ENCODE data around the gene JDP2. TPM values are rescaled to one million over a fixed set of nuclear protein-coding genes. Genes with fewer than 3 reads are reported as not detected.

The JDP2 gene
- total RNA-seq, 2 experiments from 2014 or later: 2.4 to 2.6 TPM

- no peak for DNase-seq
- Mint-ChIP-seq H3K4me1 (no peaks in the 10 kb centered on the region), H3K36me3 (ENCODE audit: low read depth) (no peaks in the 10 kb centered on the region), H3K9me3 (ENCODE audit: low read depth) (no peaks in the 10 kb centered on the region), H3K4me3 (no peak overlapping the region), H3K27me3 (no peaks in the 10 kb centered on the region), H3K27ac (no peak overlapping the region)
- intact Hi-C loops (cut with DNase I, micrococcal nuclease): no loop called here
- ATAC-seq: no peak
- CTCF ChIA-PET: no interaction called here
- POLR2A ChIA-PET: no interaction called here
Measured at GRCh38 chr14:75392686-75393641, 34.9 kb upstream of the JDP2 start.

- DNase-seq (no peak), ATAC-seq (no peak)
- POLR2A ChIA-PET: no interaction called here
- Mint-ChIP-seq H3K4me1 (no peaks in the 10 kb centered on the region), H3K9me3 (ENCODE audit: low read depth) (no peaks in the 10 kb centered on the region), H3K4me3 (no peak overlapping the region), H3K27ac (no peak overlapping the region), H3K36me3 (ENCODE audit: low read depth) (no peaks in the 10 kb centered on the region), H3K27me3 (no peaks in the 10 kb centered on the region)
- intact Hi-C loops (cut with DNase I, micrococcal nuclease): no loop called here
- CTCF ChIA-PET: interaction anchor here (1.5 kb wide), 1 partner anchor 60 kb away, joined by 3 read pairs; no protein-coding TSS in a partner anchor
Measured at GRCh38 chr14:75393794-75394193, 34.0 kb upstream of the JDP2 start.

GRCh38 chr14:75395862-75396261, 32.0 kb upstream of the JDP2 start:
- Mint-ChIP-seq H3K4me3 (no peak overlapping the region), H3K27me3 (no peaks in the 10 kb centered on the region), H3K27ac (no peak overlapping the region), H3K36me3 (ENCODE audit: low read depth) (no peaks in the 10 kb centered on the region), H3K4me1 (peaks cover 6% of the 10 kb centered on the region), H3K9me3 (ENCODE audit: low read depth) (no peaks in the 10 kb centered on the region)
- intact Hi-C loops (cut with DNase I, micrococcal nuclease): no loop called here
- no peak for ATAC-seq
- no peak for DNase-seq
- CTCF ChIA-PET: interaction anchor here (0.6 to 1.5 kb wide), 3 partner anchors 15 to 583 kb away, joined by 3 to 5 read pairs (median 4); no protein-coding TSS in a partner anchor
- POLR2A ChIA-PET: no interaction called here

- H3K27me3 Mint-ChIP-seq: no peaks in the 10 kb centered on the region
- H3K9me3 Mint-ChIP-seq (ENCODE audit: low read depth): no peaks in the 10 kb centered on the region
- ChIA-PET POLR2A (no interaction called here), CTCF (interaction anchor here (0.6 to 1.2 kb wide), 2 partner anchors 14 to 454 kb away, joined by 3 to 4 read pairs; no protein-coding TSS in a partner anchor)
- no peak overlapping the region for H3K4me3 Mint-ChIP-seq
- H3K27ac Mint-ChIP-seq: no peak overlapping the region
- H3K4me1 Mint-ChIP-seq: peaks cover 6% of the 10 kb centered on the region
- ATAC-seq (no peak), DNase-seq (no peak)
- intact Hi-C loops (cut with DNase I, micrococcal nuclease): no loop called here
- H3K36me3 Mint-ChIP-seq (ENCODE audit: low read depth): no peaks in the 10 kb centered on the region
Measured at GRCh38 chr14:75399321-75399720, 28.5 kb upstream of the JDP2 start.

- ATAC-seq (no peak), DNase-seq (peak; percentile 27)
- intact Hi-C loops (cut with DNase I, micrococcal nuclease): no loop called here
- H3K4me1 Mint-ChIP-seq: peaks cover 6% of the 10 kb centered on the region
- H3K4me3 Mint-ChIP-seq: no peak overlapping the region
- CTCF ChIA-PET: interaction anchor here (0.6 to 1.2 kb wide), 3 partner anchors 14 to 455 kb away, joined by 3 to 4 read pairs (median 3); no protein-coding TSS in a partner anchor
- no peaks in the 10 kb centered on the region for H3K27me3 Mint-ChIP-seq
- POLR2A ChIA-PET: interaction anchor here (0.7 kb wide), 1 partner anchor 87 kb away, joined by 7 read pairs; no protein-coding TSS in a partner anchor
- H3K9me3 Mint-ChIP-seq (ENCODE audit: low read depth): no peaks in the 10 kb centered on the region
- H3K27ac Mint-ChIP-seq: no peak overlapping the region
- no peaks in the 10 kb centered on the region for H3K36me3 Mint-ChIP-seq (ENCODE audit: low read depth)
Measured at GRCh38 chr14:75399843-75400775, 27.7 kb upstream of the JDP2 start.

- Mint-ChIP-seq H3K36me3 (ENCODE audit: low read depth) (no peaks in the 10 kb centered on the region), H3K4me1 (peaks cover 6% of the 10 kb centered on the region), H3K27ac (no peak overlapping the region), H3K27me3 (no peaks in the 10 kb centered on the region), H3K9me3 (ENCODE audit: low read depth) (no peaks in the 10 kb centered on the region), H3K4me3 (no peak overlapping the region)
- ATAC-seq (no peak), DNase-seq (no peak)
- POLR2A ChIA-PET: no interaction called here
- intact Hi-C loops (cut with DNase I, micrococcal nuclease): no loop called here
- CTCF ChIA-PET: no interaction called here
Measured at GRCh38 chr14:75401361-75401760, 26.5 kb upstream of the JDP2 start.

- intact Hi-C loops (cut with DNase I, micrococcal nuclease): no loop called here
- Mint-ChIP-seq H3K4me3 (no peak overlapping the region), H3K9me3 (ENCODE audit: low read depth) (no peaks in the 10 kb centered on the region), H3K4me1 (peaks cover 6% of the 10 kb centered on the region), H3K36me3 (ENCODE audit: low read depth) (no peaks in the 10 kb centered on the region), H3K27ac (no peak overlapping the region), H3K27me3 (no peaks in the 10 kb centered on the region)
- DNase-seq (no peak), ATAC-seq (no peak)
- POLR2A ChIA-PET: no interaction called here
- CTCF ChIA-PET: interaction anchor here (0.6 to 0.9 kb wide), 2 partner anchors 11 to 16 kb away, joined by 3 read pairs; no protein-coding TSS in a partner anchor
Measured at GRCh38 chr14:75402867-75403413, 24.9 kb upstream of the JDP2 start.

GRCh38 chr14:75404847-75405246, 23.0 kb upstream of the JDP2 start:
- intact Hi-C loops (cut with DNase I, micrococcal nuclease): no loop called here
- ChIA-PET POLR2A (no interaction called here), CTCF (no interaction called here)
- Mint-ChIP-seq H3K27me3 (no peaks in the 10 kb centered on the region), H3K9me3 (ENCODE audit: low read depth) (no peaks in the 10 kb centered on the region), H3K4me3 (no peak overlapping the region), H3K27ac (no peak overlapping the region), H3K36me3 (ENCODE audit: low read depth) (no peaks in the 10 kb centered on the region), H3K4me1 (peaks cover 6% of the 10 kb centered on the region)
- no peak for DNase-seq
- ATAC-seq: no peak

- Mint-ChIP-seq H3K27ac (no peak overlapping the region), H3K4me1 (no peaks in the 10 kb centered on the region), H3K36me3 (ENCODE audit: low read depth) (no peaks in the 10 kb centered on the region), H3K9me3 (ENCODE audit: low read depth) (no peaks in the 10 kb centered on the region), H3K27me3 (no peaks in the 10 kb centered on the region), H3K4me3 (no peak overlapping the region)
- CTCF ChIA-PET: interaction anchor here (0.6 to 0.9 kb wide), 2 partner anchors 9 to 98 kb away, joined by 3 read pairs; no protein-coding TSS in a partner anchor
- no peak for DNase-seq
- intact Hi-C loops (cut with DNase I, micrococcal nuclease): no loop called here
- POLR2A ChIA-PET: no interaction called here
- no peak for ATAC-seq
Measured at GRCh38 chr14:75406102-75406501, 21.7 kb upstream of the JDP2 start.

GRCh38 chr14:75406856-75407255, 21.0 kb upstream of the JDP2 start:
- intact Hi-C loops (cut with DNase I, micrococcal nuclease): no loop called here
- ATAC-seq (no peak), DNase-seq (no peak)
- POLR2A ChIA-PET: no interaction called here
- Mint-ChIP-seq H3K4me1 (no peaks in the 10 kb centered on the region), H3K27me3 (no peaks in the 10 kb centered on the region), H3K4me3 (no peak overlapping the region), H3K27ac (no peak overlapping the region), H3K9me3 (ENCODE audit: low read depth) (no peaks in the 10 kb centered on the region), H3K36me3 (ENCODE audit: low read depth) (no peaks in the 10 kb centered on the region)
- CTCF ChIA-PET: interaction anchor here (0.6 kb wide), 1 partner anchor 10 kb away, joined by 3 read pairs; no protein-coding TSS in a partner anchor

All from activated CD4-positive, alpha-beta T cell treated with anti-CD3 and anti-CD28 coated beads for 36 hours (primary cell).